Mesothelial cell of epicardium (in vitro differentiated cells): Measurements from ENCODE around the gene RCAN2. TPM values are rescaled to one million over a fixed set of nuclear protein-coding genes. Genes with fewer than 3 reads are reported as not detected.

Experiments
- DNase-seq, 2 experiments: peaks; one replicate each; pipeline ENCODE4 v3.0.0; 2021; ENCODE audit warnings: low spot score in 2 of 2; ENCODE audit not compliant: unreplicated experiment in 2 of 2
- H3K27ac Mint-ChIP-seq: 2 replicates; pipeline ENCODE4 v1.8.0; 2021; ENCODE audit warnings: mixed read lengths
- H3K27me3 Mint-ChIP-seq: 2 replicates; pipeline ENCODE4 v1.8.0; 2021; ENCODE audit warnings: low read depth, mixed read lengths
- H3K36me3 Mint-ChIP-seq: 2 replicates; pipeline ENCODE4 v1.8.0; 2021; ENCODE audit warnings: mixed read lengths
- H3K4me1 Mint-ChIP-seq: 2 replicates; pipeline ENCODE4 v1.8.0; 2021; ENCODE audit warnings: mixed read lengths
- H3K4me3 Mint-ChIP-seq: 2 replicates; pipeline ENCODE4 v1.8.0; 2021; ENCODE audit warnings: mild to moderate bottlenecking, moderate library complexity, mixed read lengths
- H3K9me3 Mint-ChIP-seq: 2 replicates; pipeline ENCODE4 v1.8.0; 2021; ENCODE audit warnings: mixed read lengths
- total RNA-seq: library from RNA; stranded (reverse); gene quantifications from 3 replicates; pipeline ENCODE4 v1.2.1, GENCODE V29; 2021
- TF ChIP-seq, protein P1 (sequence below): fragments of 200-600 bp; sonication (generic); IDR thresholded peaks from one replicate; pipeline ENCODE4 v1.5.0; 2021; ENCODE audit warnings: antibody characterized with exemption; ENCODE audit not compliant: unreplicated experiment

Gene RCAN2
- total RNA-seq, 1 donor from 2014 or later = 4.0 TPM

DNA sequence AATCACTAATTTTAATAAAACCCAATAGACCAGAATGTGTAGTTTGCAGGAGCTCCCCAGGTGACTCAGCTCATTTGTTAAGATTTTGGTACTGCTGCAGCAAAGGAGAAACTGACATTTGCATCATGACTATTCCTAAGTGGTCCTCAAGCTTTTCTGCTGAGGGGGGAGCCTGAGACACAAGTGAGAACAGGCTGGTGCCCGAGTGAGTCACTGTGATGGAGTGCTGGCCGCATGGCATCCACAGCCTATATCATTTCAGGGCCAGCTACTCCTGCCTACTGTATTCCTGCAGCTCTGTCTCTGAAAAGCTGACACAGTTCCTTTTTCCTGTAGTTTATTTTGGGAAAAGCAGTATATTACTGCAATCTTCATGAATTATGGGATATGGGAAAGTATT is 206.8 kb downstream of the RCAN2 start:
- no peaks in the 10 kb centered on the region for H3K27me3 Mint-ChIP-seq
- peaks cover 4% of the 10 kb centered on the region for H3K9me3 Mint-ChIP-seq
- DNase-seq = no peak
- no peaks in the 10 kb centered on the region for H3K36me3 Mint-ChIP-seq
- H3K4me1 Mint-ChIP-seq = peaks cover 23% of the 10 kb centered on the region
- TF ChIP-seq, protein P1, sequence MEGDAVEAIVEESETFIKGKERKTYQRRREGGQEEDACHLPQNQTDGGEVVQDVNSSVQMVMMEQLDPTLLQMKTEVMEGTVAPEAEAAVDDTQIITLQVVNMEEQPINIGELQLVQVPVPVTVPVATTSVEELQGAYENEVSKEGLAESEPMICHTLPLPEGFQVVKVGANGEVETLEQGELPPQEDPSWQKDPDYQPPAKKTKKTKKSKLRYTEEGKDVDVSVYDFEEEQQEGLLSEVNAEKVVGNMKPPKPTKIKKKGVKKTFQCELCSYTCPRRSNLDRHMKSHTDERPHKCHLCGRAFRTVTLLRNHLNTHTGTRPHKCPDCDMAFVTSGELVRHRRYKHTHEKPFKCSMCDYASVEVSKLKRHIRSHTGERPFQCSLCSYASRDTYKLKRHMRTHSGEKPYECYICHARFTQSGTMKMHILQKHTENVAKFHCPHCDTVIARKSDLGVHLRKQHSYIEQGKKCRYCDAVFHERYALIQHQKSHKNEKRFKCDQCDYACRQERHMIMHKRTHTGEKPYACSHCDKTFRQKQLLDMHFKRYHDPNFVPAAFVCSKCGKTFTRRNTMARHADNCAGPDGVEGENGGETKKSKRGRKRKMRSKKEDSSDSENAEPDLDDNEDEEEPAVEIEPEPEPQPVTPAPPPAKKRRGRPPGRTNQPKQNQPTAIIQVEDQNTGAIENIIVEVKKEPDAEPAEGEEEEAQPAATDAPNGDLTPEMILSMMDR = no peak
- H3K4me3 Mint-ChIP-seq = no peak overlapping the region
- no peak overlapping the region for H3K27ac Mint-ChIP-seq

DNA sequence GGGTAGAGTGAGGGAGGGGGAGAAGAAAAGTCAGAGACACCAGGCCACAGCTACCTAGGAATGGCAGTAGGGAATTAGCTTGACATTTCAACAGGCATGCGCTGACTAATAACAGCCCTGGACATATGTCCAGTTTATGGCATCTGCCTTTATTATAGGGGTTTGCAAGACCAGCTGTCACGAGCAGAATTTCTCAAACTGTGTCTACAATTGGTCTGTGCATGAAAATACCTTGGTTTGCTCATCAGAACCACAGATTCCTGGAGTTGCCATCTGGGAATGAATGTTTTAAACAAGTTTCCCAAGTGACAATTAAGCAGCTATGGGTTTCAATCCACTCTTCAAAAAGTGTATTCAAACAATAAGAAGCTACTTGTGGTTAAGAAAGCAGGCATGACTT is 210.1 kb downstream of the RCAN2 start:
- H3K4me3 Mint-ChIP-seq = no peak overlapping the region
- no peaks in the 10 kb centered on the region for H3K36me3 Mint-ChIP-seq
- no peak for DNase-seq
- H3K4me1 Mint-ChIP-seq = peaks cover 10% of the 10 kb centered on the region
- TF ChIP-seq, protein P1 = no peak
- H3K27ac Mint-ChIP-seq = no peak overlapping the region
- H3K9me3 Mint-ChIP-seq = no peaks in the 10 kb centered on the region
- no peaks in the 10 kb centered on the region for H3K27me3 Mint-ChIP-seq

DNA sequence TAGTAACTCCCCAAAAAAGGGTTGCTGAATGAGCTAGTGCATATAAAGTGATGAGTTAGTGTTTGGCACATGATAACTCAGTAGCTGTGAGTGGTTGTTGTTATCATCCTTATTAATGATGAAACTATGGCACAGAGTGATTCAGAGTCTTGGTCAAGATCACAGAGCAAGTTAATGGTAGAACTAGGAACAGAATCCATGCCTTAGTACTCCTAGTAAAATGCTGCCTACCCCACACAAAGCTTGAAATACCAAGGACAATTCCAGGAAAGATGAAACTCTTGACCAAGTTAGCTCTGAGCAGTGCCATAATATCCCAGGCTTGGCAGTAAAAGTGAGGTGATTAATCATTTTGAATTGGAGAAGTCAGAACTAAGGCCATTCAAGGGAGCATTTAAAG is 211.4 kb downstream of the RCAN2 start:
- Mint-ChIP-seq H3K27ac (no peak overlapping the region), H3K27me3 (no peaks in the 10 kb centered on the region), H3K4me3 (no peak overlapping the region)

DNA sequence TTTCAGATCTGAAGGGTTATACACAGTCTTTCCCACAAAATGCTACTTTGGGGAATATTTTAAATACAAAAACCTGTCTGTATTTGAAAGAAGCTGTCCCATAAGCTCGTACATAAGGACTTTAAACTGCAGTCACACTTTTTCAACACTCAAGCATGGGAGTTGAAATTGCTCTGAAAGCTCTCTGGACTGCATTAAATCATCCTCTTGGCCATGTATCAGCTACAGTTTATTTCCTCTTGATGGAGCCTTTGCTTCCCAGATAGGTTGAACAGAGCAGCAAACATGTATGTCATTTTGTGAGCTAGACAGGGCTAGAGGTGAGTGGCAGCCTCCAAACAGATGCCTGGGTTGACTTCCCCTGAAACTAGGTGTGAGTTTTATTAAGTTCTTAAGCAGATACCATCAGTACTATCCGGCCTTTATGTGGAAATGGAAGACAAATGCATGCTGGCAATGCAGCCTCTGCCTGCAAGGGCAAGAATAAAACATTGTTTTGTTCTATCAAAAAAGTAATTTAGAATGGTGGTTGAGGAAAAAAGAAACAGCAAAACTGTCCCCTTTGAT is 214.6 kb downstream of the RCAN2 start:
- Mint-ChIP-seq H3K4me1 (peaks cover 11% of the 10 kb centered on the region), H3K27me3 (no peaks in the 10 kb centered on the region), H3K9me3 (no peaks in the 10 kb centered on the region), H3K36me3 (no peaks in the 10 kb centered on the region), H3K27ac (no peak overlapping the region), H3K4me3 (no peak overlapping the region)
- DNase-seq = no peak
- TF ChIP-seq, protein P1 = no peak

More for the DNA sequence above, 211.4 kb downstream of the RCAN2 start:
- Mint-ChIP-seq H3K9me3 (no peaks in the 10 kb centered on the region), H3K4me1 (peaks cover 11% of the 10 kb centered on the region), H3K36me3 (no peaks in the 10 kb centered on the region)
- TF ChIP-seq, protein P1 = no peak
- no peak for DNase-seq

DNA sequence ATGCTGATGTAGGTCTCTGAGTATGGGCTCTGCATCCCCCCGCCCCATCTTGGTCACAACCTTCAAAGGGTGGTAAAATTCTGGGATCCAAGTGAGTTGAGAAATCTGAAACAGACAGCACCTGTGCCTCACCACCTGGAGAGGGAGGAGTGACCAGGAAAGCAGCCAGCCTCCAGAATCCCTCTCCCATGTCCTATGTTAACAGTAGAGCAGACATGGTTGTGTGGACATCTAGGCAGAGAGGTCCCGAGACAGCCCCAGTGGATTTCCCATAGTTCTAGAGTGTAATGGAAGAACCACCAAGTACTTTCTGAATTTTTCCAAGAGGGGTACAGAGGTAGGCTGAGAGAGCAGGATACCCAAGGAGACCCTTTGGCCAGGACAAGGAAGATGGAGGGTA is 216.7 kb downstream of the RCAN2 start:
- H3K27me3 Mint-ChIP-seq = no peaks in the 10 kb centered on the region
- TF ChIP-seq, protein P1 = no peak
- no peak overlapping the region for H3K27ac Mint-ChIP-seq

DNA sequence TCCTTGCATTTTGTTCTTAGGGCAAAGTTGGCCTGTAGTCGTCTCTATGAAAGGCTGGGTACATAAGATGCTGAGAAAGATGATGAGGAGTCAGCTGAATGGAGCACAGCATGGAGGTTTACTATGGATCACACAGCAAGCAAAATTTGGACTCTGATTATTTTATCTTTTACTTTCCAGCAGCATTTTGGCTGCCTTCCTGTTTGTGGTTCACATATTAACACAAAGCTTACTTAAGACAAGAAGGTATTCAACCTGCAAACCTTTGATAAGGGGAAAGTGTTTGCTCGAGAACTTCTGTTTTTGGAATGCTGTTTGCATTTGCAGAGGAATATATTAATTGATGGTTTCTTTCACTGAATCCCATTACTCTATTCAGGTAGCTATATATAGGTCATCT is 217.3 kb downstream of the RCAN2 start:
- no peaks in the 10 kb centered on the region for H3K36me3 Mint-ChIP-seq
- H3K9me3 Mint-ChIP-seq = no peaks in the 10 kb centered on the region
- no peak overlapping the region for H3K27ac Mint-ChIP-seq
- DNase-seq = no peak
- no peaks in the 10 kb centered on the region for H3K27me3 Mint-ChIP-seq
- peaks cover 11% of the 10 kb centered on the region for H3K4me1 Mint-ChIP-seq
- H3K4me3 Mint-ChIP-seq = no peak overlapping the region
- TF ChIP-seq, protein P1 = no peak

More for the DNA sequence above, 216.7 kb downstream of the RCAN2 start:
- Mint-ChIP-seq H3K4me3 (no peak overlapping the region), H3K36me3 (no peaks in the 10 kb centered on the region), H3K9me3 (no peaks in the 10 kb centered on the region), H3K4me1 (peaks cover 11% of the 10 kb centered on the region)
- DNase-seq = no peak
